GM19328 (cell line): Measurements from ENCODE around the gene SHROOM4.

Source experiments
- ATAC-seq: cut with Tn5 transposase; IDR thresholded peaks from one replicate; pipeline ENCODE4 v1.9.1; 2021; ENCODE audit warnings: mild to moderate bottlenecking, moderate library complexity; ENCODE audit not compliant: unreplicated experiment

SHROOM4 gene

GRCh38 chrX:50779694-50780093, 34.3 kb downstream of the SHROOM4 start:
- no peak for ATAC-seq

GRCh38 chrX:50778272-50778671, 35.7 kb downstream of the SHROOM4 start:
- no peak for ATAC-seq

- no peak for ATAC-seq
These were observed 37.7 kb downstream of the SHROOM4 start for GRCh38 chrX:50776248-50776647.

- no peak for ATAC-seq
These were observed 42.6 kb downstream of the SHROOM4 start for GRCh38 chrX:50771382-50771781.

- no peak for ATAC-seq
These were observed 43.3 kb downstream of the SHROOM4 start for GRCh38 chrX:50770702-50771101.

- no peak for ATAC-seq
These were observed 44.5 kb downstream of the SHROOM4 start for GRCh38 chrX:50769389-50770063.

- no peak for ATAC-seq
These were observed 45.2 kb downstream of the SHROOM4 start for GRCh38 chrX:50768801-50769200.

GRCh38 chrX:50765986-50766385, 48.0 kb downstream of the SHROOM4 start:
- no peak for ATAC-seq

- no peak for ATAC-seq
These were observed 51.4 kb downstream of the SHROOM4 start for GRCh38 chrX:50762578-50762977.

- no peak for ATAC-seq
These were observed 57.7 kb downstream of the SHROOM4 start for GRCh38 chrX:50756276-50756675.

- ATAC-seq, result no peak
These were observed 62.9 kb downstream of the SHROOM4 start for GRCh38 chrX:50751091-50751490.

- ATAC-seq, result no peak
These were observed 66.5 kb downstream of the SHROOM4 start for GRCh38 chrX:50747471-50747900.

GRCh38 chrX:50736656-50737055, 77.3 kb downstream of the SHROOM4 start:
- ATAC-seq, result no peak

- ATAC-seq, result no peak
These were observed 87.7 kb downstream of the SHROOM4 start for GRCh38 chrX:50726296-50726695.

GRCh38 chrX:50725310-50725709, 88.7 kb downstream of the SHROOM4 start:
- no peak for ATAC-seq

- ATAC-seq, result no peak
These were observed 91.0 kb downstream of the SHROOM4 start for GRCh38 chrX:50723006-50723405.

GRCh38 chrX:50721764-50722521, 92.1 kb downstream of the SHROOM4 start:
- ATAC-seq, result no peak

GRCh38 chrX:50719614-50720013, 94.4 kb downstream of the SHROOM4 start:
- no peak for ATAC-seq

- no peak for ATAC-seq
These were observed 95.2 kb downstream of the SHROOM4 start for GRCh38 chrX:50718776-50719175.

- ATAC-seq, result no peak
These were observed 97.3 kb downstream of the SHROOM4 start for GRCh38 chrX:50716706-50717105.

- ATAC-seq, result no peak
These were observed 101.2 kb downstream of the SHROOM4 start for GRCh38 chrX:50712777-50713176.

GRCh38 chrX:50711907-50712306, 102.1 kb downstream of the SHROOM4 start:
- ATAC-seq, result no peak
